ENCODE results near the gene ADCY9.

- no peak for TF ChIP-seq EZH2phosphoT487 (IDR thresholded peaks at IDR 0.05; ENCODE audit: insufficient read depth, low read depth)
- no peak for TF ChIP-seq EZH2 (IDR thresholded peaks at IDR 0.05; ENCODE audit: insufficient read depth, poor library complexity, severe bottlenecking)
Observed at GRCh38 chr16:4097826-4098240, 18.4 kb downstream of the ADCY9 start.
